ENCODE measurements around the gene ATP9B.
"Not testable (repeated sequence)": the region's sequence is repeated elsewhere in the genome, so short reads cannot be mapped to it uniquely, and the experiment has no call there.

ATP9B gene

GRCh38 chr18:79371561-79372121 lies 302.4 kb downstream of the ATP9B start:
- no peak for DNase-seq

- DNase-seq = no peak
Measured at GRCh38 chr18:79372461-79372860, 303.3 kb downstream of the ATP9B start.

GRCh38 chr18:79372991-79373390 lies 303.8 kb downstream of the ATP9B start:
- DNase-seq = no peak

GRCh38 chr18:79373736-79374135 lies 304.5 kb downstream of the ATP9B start:
- no peak for DNase-seq

- DNase-seq = no peak
Measured at GRCh38 chr18:79374408-79375171, 305.4 kb downstream of the ATP9B start.

GRCh38 chr18:79375441-79376154 lies 306.4 kb downstream of the ATP9B start:
- no peak for DNase-seq

- DNase-seq = not testable (repeated sequence)
Measured at GRCh38 chr18:79376661-79377060, 307.5 kb downstream of the ATP9B start.

- DNase-seq = no peak
Measured at GRCh38 chr18:79377187-79377891, 308.1 kb downstream of the ATP9B start.

GRCh38 chr18:79378536-79379250 lies 309.5 kb downstream of the ATP9B start:
- DNase-seq = peak; percentile 64

- DNase-seq = no peak
Measured at GRCh38 chr18:79379251-79379905, 310.2 kb downstream of the ATP9B start.

- DNase-seq = no peak
Measured at GRCh38 chr18:79379931-79380815, 311.0 kb downstream of the ATP9B start.

GRCh38 chr18:79380816-79381806 lies 311.9 kb downstream of the ATP9B start:
- DNase-seq = no peak

GRCh38 chr18:79381811-79382311 lies 312.7 kb downstream of the ATP9B start:
- no peak for DNase-seq

GRCh38 chr18:79382681-79383387 lies 313.6 kb downstream of the ATP9B start:
- no peak for DNase-seq

GRCh38 chr18:79383388-79384056 lies 314.3 kb downstream of the ATP9B start:
- DNase-seq = no peak

- DNase-seq = no peak
Measured at GRCh38 chr18:79384151-79384807, 315.1 kb downstream of the ATP9B start.

- DNase-seq = no peak
Measured at GRCh38 chr18:79384834-79385233, 315.6 kb downstream of the ATP9B start.

GRCh38 chr18:79385326-79385707 lies 316.1 kb downstream of the ATP9B start:
- DNase-seq = no peak
